ENCODE measurements around the gene SH3GLB2.

Gene SH3GLB2

DNA sequence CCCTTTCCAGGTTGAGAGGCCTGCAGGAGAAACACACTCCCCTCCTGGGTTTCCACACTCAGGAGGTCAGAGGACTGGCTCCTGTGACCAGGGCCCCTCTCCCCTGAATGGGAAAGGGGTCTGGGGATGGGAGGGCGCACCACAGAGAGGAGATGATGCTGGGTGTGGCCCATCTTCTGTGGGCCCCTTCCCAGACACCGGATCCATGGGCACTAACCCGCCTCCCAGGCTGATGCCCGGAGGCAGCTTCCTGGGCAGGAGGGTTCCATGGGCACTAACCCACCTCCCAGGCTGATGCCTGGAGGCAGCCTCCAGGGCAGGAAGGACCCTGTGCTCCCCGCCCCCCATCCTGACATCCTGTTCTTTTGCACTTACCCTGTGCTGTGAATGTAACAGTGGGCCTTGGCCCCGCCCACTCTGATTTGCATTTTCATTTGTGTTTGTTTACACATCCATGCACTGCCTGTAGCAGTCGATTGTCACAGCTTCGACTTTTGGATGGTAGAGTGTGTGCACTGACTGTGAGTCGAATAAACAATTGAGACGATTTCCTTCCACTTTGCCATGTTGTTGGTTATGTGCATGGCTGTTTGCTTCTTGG lies 43.5 kb upstream of the SH3GLB2 start:
- TF ChIP-seq, protein P1, sequence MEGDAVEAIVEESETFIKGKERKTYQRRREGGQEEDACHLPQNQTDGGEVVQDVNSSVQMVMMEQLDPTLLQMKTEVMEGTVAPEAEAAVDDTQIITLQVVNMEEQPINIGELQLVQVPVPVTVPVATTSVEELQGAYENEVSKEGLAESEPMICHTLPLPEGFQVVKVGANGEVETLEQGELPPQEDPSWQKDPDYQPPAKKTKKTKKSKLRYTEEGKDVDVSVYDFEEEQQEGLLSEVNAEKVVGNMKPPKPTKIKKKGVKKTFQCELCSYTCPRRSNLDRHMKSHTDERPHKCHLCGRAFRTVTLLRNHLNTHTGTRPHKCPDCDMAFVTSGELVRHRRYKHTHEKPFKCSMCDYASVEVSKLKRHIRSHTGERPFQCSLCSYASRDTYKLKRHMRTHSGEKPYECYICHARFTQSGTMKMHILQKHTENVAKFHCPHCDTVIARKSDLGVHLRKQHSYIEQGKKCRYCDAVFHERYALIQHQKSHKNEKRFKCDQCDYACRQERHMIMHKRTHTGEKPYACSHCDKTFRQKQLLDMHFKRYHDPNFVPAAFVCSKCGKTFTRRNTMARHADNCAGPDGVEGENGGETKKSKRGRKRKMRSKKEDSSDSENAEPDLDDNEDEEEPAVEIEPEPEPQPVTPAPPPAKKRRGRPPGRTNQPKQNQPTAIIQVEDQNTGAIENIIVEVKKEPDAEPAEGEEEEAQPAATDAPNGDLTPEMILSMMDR (IDR thresholded peaks at IDR 0.05) = no peak
- no peak for TF ChIP-seq ZFX (IDR thresholded peaks at IDR 0.05; ENCODE audit: borderline replicate concordance)
- H3K27ac ChIP-seq = peak overlapping the region; percentile 43

DNA sequence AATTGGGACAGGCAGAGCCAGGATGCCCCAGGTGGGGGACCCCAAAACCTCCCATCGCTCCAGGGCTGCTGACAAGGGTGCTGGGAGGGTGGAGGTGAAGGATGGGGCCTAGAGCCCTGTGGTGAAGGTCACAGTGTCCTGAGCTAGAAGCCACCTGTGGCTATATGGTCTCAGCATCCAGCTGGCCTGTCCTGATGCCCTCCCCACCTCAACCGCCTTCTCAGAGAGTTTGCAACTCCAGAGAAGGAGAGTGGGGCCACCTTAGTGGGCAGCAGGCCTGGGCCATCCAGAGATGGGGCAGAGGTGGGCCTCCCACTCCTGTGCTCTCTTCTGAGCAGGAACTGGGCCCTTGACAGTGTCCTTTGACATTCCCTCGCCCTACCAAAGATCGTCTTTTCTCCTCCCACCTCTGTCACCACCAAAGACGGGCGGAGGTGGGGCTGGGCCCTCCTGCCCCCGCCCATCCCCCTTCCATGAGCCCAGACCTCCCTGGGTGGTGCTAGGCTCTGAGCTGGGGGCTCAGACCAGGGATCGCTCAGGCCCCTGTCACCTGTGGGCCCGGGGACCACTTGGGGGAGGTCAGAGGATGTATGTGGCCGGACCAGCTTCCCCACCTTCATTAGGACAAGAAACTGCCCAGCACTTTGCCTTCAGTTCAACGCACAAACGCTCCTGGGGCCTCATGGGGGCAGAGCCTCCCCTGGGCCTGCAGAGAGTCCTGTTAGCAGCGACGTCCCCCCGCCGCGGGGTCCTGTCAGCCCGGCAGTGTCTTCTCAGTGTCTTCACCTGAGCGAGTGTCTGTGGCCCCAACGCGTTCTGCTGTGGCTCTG lies 42.8 kb upstream of the SH3GLB2 start:
- H3K27ac ChIP-seq = peak overlapping the region; percentile 43
- TF ChIP-seq ZFX (IDR thresholded peaks at IDR 0.05; ENCODE audit: borderline replicate concordance) = no peak
- TF ChIP-seq, protein P1 (IDR thresholded peaks at IDR 0.05) = no peak

DNA sequence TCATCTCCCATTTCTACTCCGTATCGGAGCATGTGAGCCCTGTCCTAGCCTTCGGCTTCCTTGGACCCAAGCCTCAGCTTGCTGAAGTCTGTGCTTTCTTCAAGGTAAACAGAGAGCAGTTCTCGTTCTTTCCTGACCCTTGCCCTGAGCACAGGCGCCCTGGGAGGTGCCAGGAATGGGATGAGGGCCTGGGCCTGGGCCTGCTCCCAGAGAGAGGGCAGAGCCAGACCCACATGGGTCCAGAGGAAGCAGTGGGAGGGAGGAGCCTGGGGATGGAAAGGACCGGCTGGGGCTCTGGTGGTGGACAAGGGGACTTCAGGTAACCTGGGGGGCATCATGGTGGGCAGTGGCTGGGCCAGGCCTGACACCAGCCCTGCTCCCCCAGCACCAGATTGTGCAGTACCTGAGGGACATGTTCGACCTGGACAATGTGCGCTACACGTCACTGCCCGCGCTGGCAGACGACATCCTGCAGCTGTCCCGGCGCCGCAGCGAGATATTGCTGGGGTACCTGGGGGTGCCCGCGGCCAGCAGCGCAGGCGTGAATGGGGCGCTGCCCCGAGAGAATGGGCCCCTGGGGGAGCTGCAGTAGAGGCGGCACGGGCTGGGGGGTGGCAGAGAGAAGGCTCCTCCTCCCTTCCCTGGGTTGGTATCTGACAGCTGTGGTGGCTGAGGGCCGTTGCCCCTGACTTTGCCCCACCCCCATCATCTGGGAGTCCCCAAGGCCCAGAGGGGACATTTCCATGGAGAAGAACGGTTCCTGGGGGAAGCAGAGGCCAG lies 41.9 kb upstream of the SH3GLB2 start:
- no peak overlapping the region for H3K27ac ChIP-seq
- TF ChIP-seq, protein P1 (IDR thresholded peaks at IDR 0.05) = no peak
- no peak for TF ChIP-seq ZFX (IDR thresholded peaks at IDR 0.05; ENCODE audit: borderline replicate concordance)

DNA sequence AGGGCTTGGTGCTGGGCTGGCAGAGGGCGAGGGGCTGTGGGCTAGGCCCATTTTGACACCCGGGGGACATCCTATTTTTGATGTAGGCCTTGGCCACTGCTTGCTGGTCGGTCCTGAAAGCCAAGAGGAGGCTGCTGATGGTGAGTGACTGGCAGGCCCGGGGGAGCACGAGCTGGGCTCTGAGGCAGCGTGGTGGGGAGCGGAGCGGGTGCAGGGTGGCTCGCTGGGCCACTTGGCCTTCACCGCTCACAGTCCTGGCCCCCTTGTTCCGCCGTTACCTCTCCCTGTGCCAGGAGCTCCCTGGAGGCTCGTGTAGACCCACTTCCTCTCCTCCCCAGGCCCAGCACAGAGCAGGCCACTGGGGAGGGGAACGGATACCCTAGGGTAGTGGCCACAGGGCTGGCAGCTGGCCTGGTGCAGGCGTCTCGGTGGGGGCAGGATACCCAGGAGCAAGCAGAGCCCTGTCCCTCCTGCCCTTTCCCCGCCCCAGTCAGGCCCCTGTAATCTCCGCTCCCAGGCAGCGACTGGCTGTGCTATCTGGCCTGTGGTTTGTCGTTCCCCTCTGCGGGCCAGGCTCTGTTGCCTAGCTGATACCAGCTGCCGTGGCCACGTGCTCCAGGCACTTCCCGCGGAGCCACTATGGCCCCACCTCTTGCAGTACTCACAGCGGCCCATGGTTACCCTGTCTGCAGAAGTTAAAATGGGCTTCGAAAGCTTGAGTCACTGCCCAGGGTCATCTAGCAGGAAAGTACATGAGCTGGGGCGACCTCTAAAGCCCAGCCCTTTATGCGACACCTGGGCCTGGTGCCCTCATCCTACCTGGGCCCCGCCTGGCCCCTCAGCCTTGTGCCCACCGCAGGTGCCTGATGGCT lies 41.1 kb upstream of the SH3GLB2 start:
- TF ChIP-seq ZFX (IDR thresholded peaks at IDR 0.05; ENCODE audit: borderline replicate concordance) = no peak
- TF ChIP-seq, protein P1 (IDR thresholded peaks at IDR 0.05) = no peak
- H3K27ac ChIP-seq = no peak overlapping the region

DNA sequence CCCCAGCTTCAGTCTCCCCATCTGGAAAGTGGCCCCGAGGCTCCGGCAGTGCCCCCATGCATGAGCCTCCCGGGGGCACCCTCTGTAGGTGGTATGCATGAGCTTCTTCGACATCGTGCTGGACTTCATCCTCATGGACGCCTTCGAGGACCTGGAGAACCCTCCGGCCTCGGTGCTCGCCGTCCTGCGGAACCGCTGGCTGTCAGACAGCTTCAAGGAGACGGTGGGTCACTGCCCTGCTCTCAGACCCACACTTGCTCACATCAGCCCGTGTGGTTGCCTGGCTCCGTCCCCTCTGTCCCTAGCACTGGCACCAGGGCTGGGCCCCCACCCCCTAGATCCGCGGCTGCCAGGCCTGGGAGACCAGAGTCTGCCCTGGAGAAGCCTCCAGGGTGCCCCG lies 40.0 kb upstream of the SH3GLB2 start:
- no peak for TF ChIP-seq ZFX (IDR thresholded peaks at IDR 0.05; ENCODE audit: borderline replicate concordance)
- TF ChIP-seq, protein P1 (IDR thresholded peaks at IDR 0.05) = no peak
- H3K27ac ChIP-seq = no peak overlapping the region

DNA sequence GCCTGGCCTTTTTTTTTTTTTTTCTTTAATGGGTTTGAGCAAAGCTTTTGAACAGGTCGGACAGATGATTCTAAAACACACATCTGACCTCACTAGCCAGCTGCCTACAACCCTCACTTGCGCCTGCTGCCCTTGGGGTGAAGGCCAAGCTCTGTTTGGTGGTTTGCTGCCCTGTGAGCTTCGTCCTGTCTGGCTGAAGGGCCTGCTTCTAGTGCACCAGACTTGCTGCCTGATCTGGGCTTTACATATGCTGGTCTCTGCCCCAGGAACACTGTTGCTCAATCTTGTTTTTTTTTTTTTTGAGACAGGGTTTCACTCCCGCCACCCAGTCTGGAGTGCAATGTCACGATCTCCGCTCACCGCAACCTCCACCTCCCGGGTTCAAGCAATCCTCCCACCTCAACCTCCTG lies 36.4 kb upstream of the SH3GLB2 start:
- no peak overlapping the region for H3K27ac ChIP-seq
- TF ChIP-seq, protein P1 (IDR thresholded peaks at IDR 0.05) = no peak
- TF ChIP-seq ZFX (IDR thresholded peaks at IDR 0.05; ENCODE audit: borderline replicate concordance) = no peak

Data from 22Rv1 (cell line).